Peyer's patch (tissue), 4 donors: ENCODE results near the gene ZFAND2A. TPM values are rescaled to one million over a fixed set of nuclear protein-coding genes. Genes with fewer than 3 reads are reported as not detected.

ENCODE experiments used
- DNase-seq, 3 donors: peaks; one replicate each; pipeline ENCODE4 v3.0.0-alpha.2; 2017 to 2019
- H3K27ac ChIP-seq, 4 donors: fragments of 200-600 bp; sonication (generic); one replicate each; pipeline ENCODE4 v1.5.1; 2016 to 2019
- H3K27me3 ChIP-seq, 2 donors: fragments of 200-600 bp; sonication (generic); one replicate each; pipeline ENCODE4 v1.5.1; 2019
- H3K36me3 ChIP-seq, 3 donors: fragments of 200-600 bp; sonication (generic); one replicate each; pipeline ENCODE4 v1.5.1; 2016 to 2019
- H3K4me1 ChIP-seq, 4 donors: fragments of 200-600 bp; sonication (generic); one replicate each; pipeline ENCODE4 v1.5.1; 2016 to 2019
- H3K4me3 ChIP-seq, 4 donors: fragments of 200-600 bp; sonication (generic); 1 replicate in 3 of 4; 2 replicates in 1 of 4; pipeline ENCODE4 v1.5.1; 2016 to 2019; ENCODE audit warnings: mild to moderate bottlenecking in 1 of 4
- H3K9me3 ChIP-seq, 4 donors: fragments of 200-600 bp; sonication (generic); one replicate each; pipeline ENCODE4 v1.5.1; 2016 to 2019; ENCODE audit warnings: mild to moderate bottlenecking in 1 of 4
- POLR2A ChIP-seq, 2 donors: fragments of 450-650 bp; IDR thresholded peaks; one replicate each; pipeline ENCODE4 v1.5.1; 2017; ENCODE audit warnings: antibody characterized with exemption in 2 of 2, mild to moderate bottlenecking in 2 of 2, moderate library complexity in 2 of 2
- total RNA-seq, 4 donors: library from RNA; depleted of rRNA; stranded (reverse); fragments of >200 nt; gene quantifications; one replicate each; pipeline ENCODE4 v1.1.0, GENCODE V29; 2016
- TF ChIP-seq, protein P1 (sequence below), 6 experiments: fragments of 450-650 bp in 4 of 6; fragments of 200-600 bp in 2 of 6; sonication (generic) in 1 of 6; IDR thresholded peaks; one replicate each; pipeline ENCODE4 v1.5.1; 2017 to 2019; ENCODE audit warnings: antibody characterized with exemption in 6 of 6, mild to moderate bottlenecking in 3 of 6, moderate library complexity in 1 of 6

ZFAND2A gene
- total RNA-seq, 4 donors from 2014 or later: 16.0 to 30.5 (median 24.8) TPM

- H3K4me1 ChIP-seq: no peaks in the 10 kb centered on the region
- no peak for TF ChIP-seq POLR2A (IDR thresholded peaks at IDR 0.05)
- TF ChIP-seq, protein P1, sequence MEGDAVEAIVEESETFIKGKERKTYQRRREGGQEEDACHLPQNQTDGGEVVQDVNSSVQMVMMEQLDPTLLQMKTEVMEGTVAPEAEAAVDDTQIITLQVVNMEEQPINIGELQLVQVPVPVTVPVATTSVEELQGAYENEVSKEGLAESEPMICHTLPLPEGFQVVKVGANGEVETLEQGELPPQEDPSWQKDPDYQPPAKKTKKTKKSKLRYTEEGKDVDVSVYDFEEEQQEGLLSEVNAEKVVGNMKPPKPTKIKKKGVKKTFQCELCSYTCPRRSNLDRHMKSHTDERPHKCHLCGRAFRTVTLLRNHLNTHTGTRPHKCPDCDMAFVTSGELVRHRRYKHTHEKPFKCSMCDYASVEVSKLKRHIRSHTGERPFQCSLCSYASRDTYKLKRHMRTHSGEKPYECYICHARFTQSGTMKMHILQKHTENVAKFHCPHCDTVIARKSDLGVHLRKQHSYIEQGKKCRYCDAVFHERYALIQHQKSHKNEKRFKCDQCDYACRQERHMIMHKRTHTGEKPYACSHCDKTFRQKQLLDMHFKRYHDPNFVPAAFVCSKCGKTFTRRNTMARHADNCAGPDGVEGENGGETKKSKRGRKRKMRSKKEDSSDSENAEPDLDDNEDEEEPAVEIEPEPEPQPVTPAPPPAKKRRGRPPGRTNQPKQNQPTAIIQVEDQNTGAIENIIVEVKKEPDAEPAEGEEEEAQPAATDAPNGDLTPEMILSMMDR (IDR thresholded peaks at IDR 0.05): no peak
- DNase-seq: no peak
- no peaks in the 10 kb centered on the region for H3K27me3 ChIP-seq
- no peaks in the 10 kb centered on the region for H3K9me3 ChIP-seq
- no peak overlapping the region for H3K27ac ChIP-seq
- no peaks in the 10 kb centered on the region for H3K36me3 ChIP-seq
- H3K4me3 ChIP-seq: no peak overlapping the region
Measured at GRCh38 chr7:1114505-1114904, 45.5 kb downstream of the ZFAND2A start.

DNA sequence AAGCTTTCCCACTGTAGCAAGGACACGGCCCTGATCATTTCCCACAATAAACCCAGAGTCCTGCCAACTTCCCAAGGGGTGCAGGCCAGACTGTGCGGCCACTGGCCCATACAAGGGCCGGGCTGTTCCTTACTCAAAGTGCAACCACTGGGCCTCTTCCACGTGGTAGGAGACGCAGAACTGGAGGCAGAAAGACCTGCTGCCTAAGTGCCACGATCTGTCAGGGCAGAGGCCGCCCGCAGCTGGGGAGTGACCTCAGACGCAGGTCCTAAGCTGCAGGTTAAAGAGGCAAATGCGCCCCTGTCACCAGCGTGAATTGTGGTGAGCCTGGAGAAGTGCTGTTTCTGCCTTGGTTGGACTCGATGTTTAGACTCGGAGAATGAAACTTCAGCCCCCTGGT is 45.9 kb downstream of the ZFAND2A start:
- no peak for TF ChIP-seq POLR2A (IDR thresholded peaks at IDR 0.05)
- TF ChIP-seq, protein P1 (IDR thresholded peaks at IDR 0.05): no peak
- Histone ChIP-seq H3K4me3 (no peak overlapping the region), H3K27me3 (no peaks in the 10 kb centered on the region), H3K9me3 (no peaks in the 10 kb centered on the region), H3K27ac (no peak overlapping the region), H3K36me3 (no peaks in the 10 kb centered on the region), H3K4me1 (no peaks in the 10 kb centered on the region)
- DNase-seq: no peak

GRCh38 chr7:1113548-1113885 is 46.5 kb downstream of the ZFAND2A start:
- H3K9me3 ChIP-seq: no peaks in the 10 kb centered on the region
- H3K4me1 ChIP-seq: no peaks in the 10 kb centered on the region
- H3K4me3 ChIP-seq: no peak overlapping the region
- H3K27ac ChIP-seq: no peak overlapping the region
- no peaks in the 10 kb centered on the region for H3K36me3 ChIP-seq
- TF ChIP-seq POLR2A (IDR thresholded peaks at IDR 0.05): no peak
- TF ChIP-seq, protein P1 (IDR thresholded peaks at IDR 0.05): no peak
- no peak for DNase-seq
- no peaks in the 10 kb centered on the region for H3K27me3 ChIP-seq

DNA sequence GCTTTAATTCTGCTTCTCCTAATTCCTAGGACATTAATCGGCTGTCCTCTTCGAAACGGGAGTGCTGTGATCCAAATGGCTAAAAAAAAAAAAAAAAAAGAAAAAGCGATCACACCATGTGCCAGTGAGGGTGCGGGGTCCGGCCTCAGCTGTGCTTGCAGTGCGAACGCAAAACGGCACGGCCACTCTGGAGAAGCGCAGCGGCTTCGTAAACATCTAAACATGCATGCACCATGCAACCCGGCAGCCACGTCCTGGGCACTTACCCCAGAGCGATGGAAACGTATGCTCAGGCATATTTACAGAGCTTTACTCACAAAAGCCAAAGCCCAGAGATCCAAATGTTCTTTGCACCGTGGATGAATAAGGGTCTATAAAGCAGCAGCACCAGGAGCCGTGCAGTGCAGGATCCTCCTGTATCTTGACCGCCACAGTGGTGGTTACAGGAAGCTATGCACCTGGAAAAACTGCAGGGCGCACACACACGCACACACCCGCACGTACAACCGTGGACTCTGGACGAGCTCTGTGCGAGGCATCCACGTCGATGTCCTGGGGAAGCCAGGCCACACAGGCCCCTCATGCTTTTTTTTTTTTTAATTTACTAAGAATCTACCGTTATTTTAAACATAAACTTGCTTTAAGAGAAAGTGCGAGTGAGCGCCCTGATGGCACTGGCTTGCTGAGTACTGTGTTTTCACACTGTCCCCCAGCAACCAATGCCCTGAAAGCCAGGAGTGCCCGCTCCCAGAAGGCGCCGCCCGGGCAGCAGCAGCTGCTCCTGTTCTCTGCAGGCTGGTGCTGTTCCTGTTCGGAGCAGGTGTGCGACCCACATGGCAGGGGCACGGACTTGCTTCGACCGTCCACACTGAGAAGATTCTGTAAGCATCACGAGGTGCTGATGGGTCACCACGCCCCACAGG is 47.1 kb downstream of the ZFAND2A start:
- Histone ChIP-seq H3K4me1 (no peaks in the 10 kb centered on the region), H3K4me3 (no peak overlapping the region), H3K27ac (no peak overlapping the region), H3K27me3 (no peaks in the 10 kb centered on the region), H3K9me3 (no peaks in the 10 kb centered on the region), H3K36me3 (no peaks in the 10 kb centered on the region)
- no peak for DNase-seq
- TF ChIP-seq, protein P1 (IDR thresholded peaks at IDR 0.05): no peak
- TF ChIP-seq POLR2A (IDR thresholded peaks at IDR 0.05): no peak

GRCh38 chr7:1112109-1112508 is 47.9 kb downstream of the ZFAND2A start:
- Histone ChIP-seq H3K4me3 (no peak overlapping the region), H3K27me3 (no peaks in the 10 kb centered on the region), H3K9me3 (no peaks in the 10 kb centered on the region), H3K36me3 (no peaks in the 10 kb centered on the region), H3K27ac (no peak overlapping the region), H3K4me1 (no peaks in the 10 kb centered on the region)
- DNase-seq: no peak
- TF ChIP-seq POLR2A (IDR thresholded peaks at IDR 0.05): no peak
- TF ChIP-seq, protein P1 (IDR thresholded peaks at IDR 0.05): no peak
